Upper lobe of right lung (tissue), 1 donor: ENCODE results near the gene ING5. TPM values are rescaled to one million over a fixed set of nuclear protein-coding genes. Genes with fewer than 3 reads are reported as not detected.

Experiments used
- ATAC-seq: fragments of 200-7000 bp; cut with Tn5 transposase; one replicate; pipeline ENCODE4 v1.9.1; 2020; ENCODE audit warnings: mild to moderate bottlenecking, moderate library complexity
- DNase-seq: peaks from one replicate; pipeline ENCODE4 v3.0.0-alpha.2; 2020
- H3K27ac ChIP-seq: fragments of 200-600 bp; one replicate; pipeline ENCODE4 v1.8.0; 2022
- H3K27me3 ChIP-seq: fragments of 200-600 bp; one replicate; pipeline ENCODE4 v1.8.0; 2022; ENCODE audit warnings: mild to moderate bottlenecking
- H3K36me3 ChIP-seq: fragments of 200-600 bp; one replicate; pipeline ENCODE4 v1.8.0; 2022
- H3K4me1 ChIP-seq: fragments of 200-600 bp; one replicate; pipeline ENCODE4 v1.8.0; 2022
- H3K4me3 ChIP-seq: fragments of 200-600 bp; one replicate; pipeline ENCODE4 v1.8.0; 2022; ENCODE audit warnings: mild to moderate bottlenecking
- H3K9me3 ChIP-seq: fragments of 200-600 bp; one replicate; pipeline ENCODE4 v1.8.0; 2022
- intact Hi-C: fragments of 100-400 bp; cut with DNase I; formaldehyde crosslinking; loops from one replicate; pipeline ENCODE4 v1.11.0; 2022
- total RNA-seq: library from RNA; stranded (reverse); fragmentation: NEBNext Ultra II Directional; extraction: Animal tissue kit (Norgen Biotek cat#: 25700); gene quantifications from one replicate; pipeline ENCODE4 v1.2.1, GENCODE V29; 2021
- TF ChIP-seq, protein P1 (sequence below): fragments of 200-600 bp; IDR thresholded peaks from one replicate; pipeline ENCODE4 v1.8.0; 2022; ENCODE audit warnings: antibody characterized with exemption
- donor health status: DM: no; HTN: yes; CAD: no; lungs with severe emphysema.

Gene ING5
- total RNA-seq, 1 donor from 2014 or later, result 36.5 TPM

DNA sequence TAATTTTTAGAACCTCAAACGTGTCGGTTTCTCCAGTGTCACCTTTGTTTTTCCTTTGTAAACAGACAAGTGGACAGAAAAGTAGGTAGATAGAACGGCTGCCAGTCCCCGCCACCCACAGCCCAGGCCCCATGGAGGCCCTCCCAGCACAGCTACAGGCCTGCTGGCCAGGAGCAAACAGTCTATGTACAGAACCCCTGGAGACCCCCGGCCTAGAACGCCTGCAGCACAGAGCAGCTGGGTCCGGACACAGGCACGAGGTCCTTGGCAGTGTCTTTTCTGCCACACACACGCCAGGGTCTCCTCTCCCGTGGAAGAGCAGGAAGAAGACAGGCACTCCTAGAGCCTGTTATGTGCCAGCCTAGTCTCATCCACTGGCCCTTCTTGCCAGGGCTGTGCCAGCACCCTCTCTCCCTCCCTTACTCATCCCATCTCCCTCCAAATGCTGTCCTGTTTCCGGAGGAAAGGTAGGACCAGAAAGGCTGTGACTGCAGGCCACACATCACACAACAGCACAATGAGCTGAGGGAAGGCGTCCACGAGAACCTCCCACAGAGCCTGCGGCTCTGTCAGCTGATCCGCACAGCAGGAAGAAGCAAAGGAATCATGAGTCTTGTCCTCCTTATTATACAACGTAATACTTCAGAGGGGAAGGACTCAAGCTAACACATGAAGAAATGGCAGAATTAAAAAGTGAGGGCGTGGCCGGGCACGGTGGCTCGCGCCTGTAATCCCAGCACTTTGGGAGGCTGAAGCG lies 22.9 kb upstream of the ING5 start:
- Histone ChIP-seq H3K27ac (no peak overlapping the region), H3K9me3 (no peaks in the 10 kb centered on the region), H3K27me3 (no peaks in the 10 kb centered on the region), H3K36me3 (peaks cover 30% of the 10 kb centered on the region), H3K4me1 (no peaks in the 10 kb centered on the region), H3K4me3 (no peak overlapping the region)
- intact Hi-C loops, result no loop called here
- DNase-seq (no peak), ATAC-seq (no peak)
- TF ChIP-seq, protein P1, sequence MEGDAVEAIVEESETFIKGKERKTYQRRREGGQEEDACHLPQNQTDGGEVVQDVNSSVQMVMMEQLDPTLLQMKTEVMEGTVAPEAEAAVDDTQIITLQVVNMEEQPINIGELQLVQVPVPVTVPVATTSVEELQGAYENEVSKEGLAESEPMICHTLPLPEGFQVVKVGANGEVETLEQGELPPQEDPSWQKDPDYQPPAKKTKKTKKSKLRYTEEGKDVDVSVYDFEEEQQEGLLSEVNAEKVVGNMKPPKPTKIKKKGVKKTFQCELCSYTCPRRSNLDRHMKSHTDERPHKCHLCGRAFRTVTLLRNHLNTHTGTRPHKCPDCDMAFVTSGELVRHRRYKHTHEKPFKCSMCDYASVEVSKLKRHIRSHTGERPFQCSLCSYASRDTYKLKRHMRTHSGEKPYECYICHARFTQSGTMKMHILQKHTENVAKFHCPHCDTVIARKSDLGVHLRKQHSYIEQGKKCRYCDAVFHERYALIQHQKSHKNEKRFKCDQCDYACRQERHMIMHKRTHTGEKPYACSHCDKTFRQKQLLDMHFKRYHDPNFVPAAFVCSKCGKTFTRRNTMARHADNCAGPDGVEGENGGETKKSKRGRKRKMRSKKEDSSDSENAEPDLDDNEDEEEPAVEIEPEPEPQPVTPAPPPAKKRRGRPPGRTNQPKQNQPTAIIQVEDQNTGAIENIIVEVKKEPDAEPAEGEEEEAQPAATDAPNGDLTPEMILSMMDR, result no peak

DNA sequence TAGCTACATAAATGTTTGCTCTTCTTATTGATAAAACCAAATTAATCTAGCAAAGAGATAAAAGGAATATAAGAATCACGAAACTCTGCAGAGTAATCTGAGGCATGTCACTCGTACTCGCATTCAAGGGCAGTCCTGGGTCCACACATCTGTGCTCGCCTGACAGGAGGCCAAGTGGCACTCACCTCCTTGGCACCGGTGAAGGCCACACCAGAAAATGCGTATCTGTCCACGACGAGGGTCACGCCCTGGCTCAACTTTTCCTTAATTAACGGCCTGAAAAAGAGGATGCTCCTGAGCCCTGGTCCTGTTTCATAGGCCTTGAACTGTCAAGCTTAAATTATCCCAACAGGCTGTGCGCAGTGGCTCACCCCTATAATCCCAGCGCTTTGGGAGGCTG lies 21.8 kb upstream of the ING5 start:
- H3K27ac ChIP-seq, result no peak overlapping the region
- TF ChIP-seq, protein P1, result no peak
- DNase-seq (no peak), ATAC-seq (no peak)
- intact Hi-C loops, result no loop called here
- no peaks in the 10 kb centered on the region for H3K9me3 ChIP-seq
- H3K36me3 ChIP-seq, result peaks cover 30% of the 10 kb centered on the region
- H3K4me1 ChIP-seq, result no peaks in the 10 kb centered on the region
- H3K27me3 ChIP-seq, result no peaks in the 10 kb centered on the region
- no peak overlapping the region for H3K4me3 ChIP-seq

GRCh38 chr2:241680827-241681599 lies 20.8 kb upstream of the ING5 start:
- ATAC-seq, result peak; percentile 48
- no peak overlapping the region for H3K4me3 ChIP-seq
- peaks cover 30% of the 10 kb centered on the region for H3K36me3 ChIP-seq
- no peaks in the 10 kb centered on the region for H3K9me3 ChIP-seq
- no peak overlapping the region for H3K27ac ChIP-seq
- no peaks in the 10 kb centered on the region for H3K27me3 ChIP-seq
- intact Hi-C loops, result no loop called here
- no peak for DNase-seq
- H3K4me1 ChIP-seq, result peaks cover 6% of the 10 kb centered on the region
- TF ChIP-seq, protein P1, result no peak

DNA sequence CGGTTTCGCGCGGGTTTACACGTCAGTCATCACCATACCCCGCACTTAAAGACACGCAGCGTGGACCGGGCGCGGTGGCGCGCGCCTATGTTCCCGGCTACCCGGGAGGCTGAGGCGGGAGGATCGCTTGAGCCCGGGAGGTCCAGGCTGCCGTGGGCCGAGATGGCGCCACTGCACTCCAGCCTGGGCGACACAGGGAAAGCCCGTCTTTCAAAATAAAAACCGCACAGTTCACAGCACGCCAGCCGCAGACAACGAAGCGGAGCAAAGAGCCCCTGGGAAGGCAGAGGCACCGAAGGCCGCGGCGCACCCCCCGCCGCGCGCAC lies 15.6 kb upstream of the ING5 start:
- no peaks in the 10 kb centered on the region for H3K27me3 ChIP-seq
- H3K36me3 ChIP-seq, result peaks cover 14% of the 10 kb centered on the region
- DNase-seq (no peak), ATAC-seq (no peak)
- no peaks in the 10 kb centered on the region for H3K9me3 ChIP-seq
- H3K4me3 ChIP-seq, result peak overlapping the region; percentile 93
- peaks cover 19% of the 10 kb centered on the region for H3K4me1 ChIP-seq
- H3K27ac ChIP-seq, result peak overlapping the region; percentile 69
- TF ChIP-seq, protein P1, result no peak
- intact Hi-C loops, result no loop called here

DNA sequence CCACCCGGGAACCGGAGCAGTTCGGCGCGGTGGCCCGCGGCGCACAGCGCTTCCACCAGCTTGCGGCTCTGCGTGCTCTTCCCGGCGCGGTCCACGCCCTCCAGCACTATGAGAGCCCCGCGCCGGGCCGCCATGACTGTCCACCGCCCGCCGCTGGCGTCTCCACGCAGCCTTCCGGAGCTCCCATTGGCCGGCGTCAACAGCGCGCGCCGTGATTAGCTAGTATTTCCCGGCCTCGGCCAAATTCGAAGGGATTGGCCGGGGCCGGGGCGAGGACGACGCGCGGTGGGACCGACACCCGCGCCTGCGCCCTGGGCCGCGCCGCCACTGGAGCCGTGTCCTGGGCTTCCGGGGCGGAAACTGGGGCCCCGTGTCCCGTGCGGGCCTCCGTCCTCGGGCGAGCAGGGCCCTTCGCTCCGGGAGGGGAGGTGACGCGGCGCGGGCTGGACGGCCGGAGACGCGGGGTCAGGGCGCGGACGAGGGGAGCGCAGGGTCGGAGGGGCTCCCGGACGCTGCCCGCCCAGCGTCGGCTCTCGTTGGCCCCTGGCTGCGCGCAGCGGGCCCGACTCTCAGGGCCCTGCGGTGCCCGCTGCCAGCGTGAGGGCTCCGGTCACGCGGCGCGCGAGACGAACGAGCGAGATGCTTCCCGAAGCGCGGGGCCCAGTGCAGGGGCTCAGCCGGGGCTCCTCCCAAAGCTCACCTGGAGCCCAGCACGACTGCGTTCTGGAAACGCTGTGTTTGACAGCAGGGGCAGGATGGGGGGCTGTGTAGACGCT lies 15.0 kb upstream of the ING5 start, which contains the start of gene DTYMK:
TSS of gene DTYMK (minus strand) at position 166 of the 776 bp plus-strand sequence. CDS start at position 134, 32 bp downstream.
- intact Hi-C loops, result no loop called here
- peaks cover 19% of the 10 kb centered on the region for H3K36me3 ChIP-seq
- H3K9me3 ChIP-seq, result no peaks in the 10 kb centered on the region
- peak within 1 kb of the TSS; percentile 93 for H3K4me3 ChIP-seq
- H3K4me1 ChIP-seq, result peaks cover 19% of the 10 kb centered on the region
- ATAC-seq (peak; percentile 99), DNase-seq (peak; percentile 99)
- H3K27me3 ChIP-seq, result no peaks in the 10 kb centered on the region
- TF ChIP-seq, protein P1, result no peak
- H3K27ac ChIP-seq, result peak within 1 kb of the TSS; percentile 88
